Astrocyte of the spinal cord (primary cell): ENCODE data around the gene SUV39H1.

Experiments used
- DNase-seq: peaks from one replicate; pipeline ENCODE4 v3.0.0; 2011; ENCODE audit warnings: low read depth, low spot score
- H3K4me3 ChIP-seq: 2 replicates; pipeline ENCODE4 v1.5.1; 2011; ENCODE audit warnings: low read depth, mild to moderate bottlenecking, low read length, moderate library complexity
- in situ Hi-C: cut with HindIII; loops from 2 replicates; pipeline ENCODE4 v1.10.0; 2017; ENCODE audit warnings: low sequenced_read_pairs
- TF ChIP-seq, protein P1 (sequence below): IDR thresholded peaks from 2 replicates; pipeline ENCODE4 v1.5.1; 2012; ENCODE audit warnings: low read depth, mild to moderate bottlenecking, low read length, inconsistent platforms

Gene SUV39H1

DNA sequence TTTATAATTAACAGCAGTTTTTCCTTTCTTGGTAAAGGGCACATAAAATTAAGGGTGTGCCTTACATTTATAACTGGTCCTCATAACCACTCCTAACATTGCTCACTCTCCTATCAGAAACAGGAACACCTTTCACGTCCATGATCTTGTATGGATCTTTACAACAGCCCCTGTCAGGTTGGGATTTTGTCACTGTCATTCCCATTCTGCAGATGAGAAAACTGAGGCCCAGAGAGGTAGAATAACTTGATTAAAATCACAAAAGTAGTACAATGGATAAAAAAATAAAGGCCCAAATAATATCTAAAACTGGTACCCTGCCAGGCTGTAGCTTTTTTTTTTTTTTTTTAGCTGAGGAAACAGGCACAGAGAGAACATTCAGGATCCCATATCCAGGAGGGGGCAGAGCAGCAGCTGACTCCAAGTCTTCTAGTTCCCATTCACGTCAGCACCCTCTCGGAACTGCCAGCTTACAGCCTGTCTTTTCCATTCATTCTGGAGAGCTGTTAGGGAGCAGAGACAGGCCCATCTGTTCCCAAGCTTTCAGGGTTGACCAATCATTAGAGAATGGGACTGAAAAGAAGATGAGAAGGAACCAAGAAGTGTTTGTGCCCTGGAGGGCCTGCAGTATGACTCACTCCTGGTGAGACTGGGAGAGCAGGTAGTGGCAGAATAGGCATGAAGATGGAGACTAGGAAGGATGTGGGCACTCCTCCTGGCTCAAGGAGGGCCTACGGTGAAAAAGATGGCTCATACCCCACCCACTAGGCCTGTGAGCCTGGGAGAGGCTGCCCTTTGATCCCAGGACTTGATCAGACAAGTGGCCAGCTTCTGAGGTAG, 7.3 kb downstream of the SUV39H1 start:
- TF ChIP-seq, protein P1, sequence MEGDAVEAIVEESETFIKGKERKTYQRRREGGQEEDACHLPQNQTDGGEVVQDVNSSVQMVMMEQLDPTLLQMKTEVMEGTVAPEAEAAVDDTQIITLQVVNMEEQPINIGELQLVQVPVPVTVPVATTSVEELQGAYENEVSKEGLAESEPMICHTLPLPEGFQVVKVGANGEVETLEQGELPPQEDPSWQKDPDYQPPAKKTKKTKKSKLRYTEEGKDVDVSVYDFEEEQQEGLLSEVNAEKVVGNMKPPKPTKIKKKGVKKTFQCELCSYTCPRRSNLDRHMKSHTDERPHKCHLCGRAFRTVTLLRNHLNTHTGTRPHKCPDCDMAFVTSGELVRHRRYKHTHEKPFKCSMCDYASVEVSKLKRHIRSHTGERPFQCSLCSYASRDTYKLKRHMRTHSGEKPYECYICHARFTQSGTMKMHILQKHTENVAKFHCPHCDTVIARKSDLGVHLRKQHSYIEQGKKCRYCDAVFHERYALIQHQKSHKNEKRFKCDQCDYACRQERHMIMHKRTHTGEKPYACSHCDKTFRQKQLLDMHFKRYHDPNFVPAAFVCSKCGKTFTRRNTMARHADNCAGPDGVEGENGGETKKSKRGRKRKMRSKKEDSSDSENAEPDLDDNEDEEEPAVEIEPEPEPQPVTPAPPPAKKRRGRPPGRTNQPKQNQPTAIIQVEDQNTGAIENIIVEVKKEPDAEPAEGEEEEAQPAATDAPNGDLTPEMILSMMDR, result no peak
- in situ Hi-C loops, result no loop called here
- H3K4me3 ChIP-seq, result no peak overlapping the region
- peak; percentile 19 for DNase-seq

DNA sequence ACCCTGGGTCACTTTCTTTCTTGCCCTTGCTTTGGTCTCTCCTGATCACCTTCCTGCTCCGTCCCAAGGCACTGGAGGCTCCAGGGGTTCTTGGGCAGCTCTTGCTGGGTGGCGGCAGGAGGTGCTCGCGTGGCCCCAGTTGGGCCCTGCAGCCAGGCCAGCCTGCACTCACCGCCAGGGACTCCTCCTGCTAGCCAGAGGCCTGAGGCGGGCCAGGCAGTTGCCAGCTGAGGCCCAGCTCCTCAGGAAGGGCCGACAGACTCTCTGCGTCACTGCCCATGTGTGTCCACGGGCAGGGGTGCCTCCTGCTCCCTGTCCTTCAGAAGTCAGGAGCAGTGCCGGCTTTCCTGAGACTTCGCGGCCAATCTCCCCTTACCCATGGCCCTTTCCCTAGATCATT, 9.3 kb downstream of the SUV39H1 start:
- DNase-seq, result no peak
- H3K4me3 ChIP-seq, result no peak overlapping the region
- in situ Hi-C loops, result no loop called here
- TF ChIP-seq, protein P1, result no peak

DNA sequence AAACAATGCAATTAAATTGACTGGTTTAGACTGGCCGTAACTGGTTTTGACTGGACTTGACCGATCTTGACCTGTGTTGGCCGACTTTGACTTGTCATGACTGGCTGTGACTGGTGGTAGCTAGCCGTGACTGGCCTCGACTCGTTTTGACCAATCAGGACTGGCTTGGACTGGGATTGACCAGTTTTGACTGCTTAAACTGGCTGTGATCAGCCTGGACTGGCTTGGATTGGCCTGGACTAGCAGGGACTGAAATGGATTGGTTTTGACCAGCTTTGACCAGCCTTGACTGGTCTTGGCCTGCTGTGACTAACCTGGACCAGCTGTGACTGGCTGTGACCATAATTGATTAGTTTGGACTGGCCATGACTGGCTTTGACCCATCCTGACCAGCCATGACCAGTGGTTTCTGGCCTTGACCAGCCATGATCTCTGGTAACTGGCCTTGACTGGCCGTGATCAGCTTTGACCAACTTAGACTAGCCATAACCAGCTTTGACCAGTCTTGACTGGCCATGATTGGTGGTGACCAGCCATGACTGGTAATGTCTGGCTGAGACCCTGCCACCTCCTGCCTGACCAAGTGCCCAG, 13.1 kb downstream of the SUV39H1 start:
- TF ChIP-seq, protein P1, result no peak
- no peak overlapping the region for H3K4me3 ChIP-seq
- DNase-seq, result no peak
- in situ Hi-C loops, result no loop called here

DNA sequence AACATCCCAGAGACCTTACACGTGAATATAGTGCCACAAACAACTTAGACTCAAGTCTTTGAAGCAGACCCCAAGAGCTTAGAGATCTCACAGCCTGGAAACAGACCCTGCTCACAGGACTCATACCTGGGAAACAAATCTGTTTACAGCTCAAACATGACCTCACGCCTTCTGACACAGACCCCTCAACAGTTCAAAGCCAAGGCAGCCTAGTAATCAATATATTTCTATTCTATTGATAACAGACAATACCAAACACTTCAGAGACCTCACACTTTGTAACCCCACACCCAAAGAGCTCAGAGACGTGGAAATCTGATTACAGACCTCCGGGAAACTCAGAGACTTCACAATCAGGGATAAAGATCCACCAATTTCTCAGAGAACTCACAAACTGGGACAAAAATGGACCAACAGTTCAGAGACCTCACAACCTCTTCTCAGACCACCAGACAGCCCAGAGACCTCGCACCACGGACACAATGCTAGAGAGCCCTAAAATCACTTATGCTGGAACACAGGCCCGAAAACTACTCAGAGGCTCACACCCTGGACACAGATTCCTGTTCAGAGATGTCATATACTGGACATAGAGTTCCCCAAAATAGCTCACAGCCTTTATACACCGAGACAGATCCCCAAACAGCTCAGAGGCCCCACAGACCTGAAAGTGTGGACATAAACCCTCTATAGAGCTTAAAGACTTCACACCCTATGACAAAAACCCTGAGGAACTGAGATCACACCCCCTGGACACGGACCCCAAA, 14.8 kb downstream of the SUV39H1 start:
- in situ Hi-C loops, result no loop called here
- no peak for DNase-seq
- TF ChIP-seq, protein P1, result no peak
- H3K4me3 ChIP-seq, result no peak overlapping the region

GRCh38 chrX:48711929-48712505, 15.5 kb downstream of the SUV39H1 start:
- TF ChIP-seq, protein P1, result no peak
- in situ Hi-C loops, result no loop called here
- DNase-seq, result no peak
- H3K4me3 ChIP-seq, result no peak overlapping the region

DNA sequence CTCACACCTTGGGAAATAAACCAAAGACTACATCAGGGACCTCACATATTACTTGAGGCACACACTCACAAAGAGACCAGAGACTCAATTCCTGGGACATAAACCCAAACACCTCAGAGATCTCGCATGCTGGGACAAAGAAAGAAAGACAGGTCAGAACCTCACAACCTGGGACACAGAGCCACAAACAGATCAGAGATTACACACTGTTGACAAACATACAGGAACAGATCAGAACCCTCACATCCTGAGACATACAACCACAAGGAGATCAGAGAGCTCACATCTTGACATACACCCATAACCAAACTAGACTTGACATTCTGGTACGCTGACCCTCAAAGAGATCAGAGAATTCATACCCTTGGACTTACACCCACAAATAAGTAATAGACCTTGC, 17.3 kb downstream of the SUV39H1 start:
- H3K4me3 ChIP-seq, result no peak overlapping the region
- in situ Hi-C loops, result no loop called here
- TF ChIP-seq, protein P1, result no peak
- no peak for DNase-seq
